GM18517 (cell line): ENCODE measurements around the gene GRK3.

Experiments
- ATAC-seq: cut with Tn5 transposase; IDR thresholded peaks from one replicate; pipeline ENCODE4 v1.9.1; 2021; ENCODE audit warnings: mild to moderate bottlenecking, moderate library complexity; ENCODE audit not compliant: unreplicated experiment

The GRK3 gene

DNA sequence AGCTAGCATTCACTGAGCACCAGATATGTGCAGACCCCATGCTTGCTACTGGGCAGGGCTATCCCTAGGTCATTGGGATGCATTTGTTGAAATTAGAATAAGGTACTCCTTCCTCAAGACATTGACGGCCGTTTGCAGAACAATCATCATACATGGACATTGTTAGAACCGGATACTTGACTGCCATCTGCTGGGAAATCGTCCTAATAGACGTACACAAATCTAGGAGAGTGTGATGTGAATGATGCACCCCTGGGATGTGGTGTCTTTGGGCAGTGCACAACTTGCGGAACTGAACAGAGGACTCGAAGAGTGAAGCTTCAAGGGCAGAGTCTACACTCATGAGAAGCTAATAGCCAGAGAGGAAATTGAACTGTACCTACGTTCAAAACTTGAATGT lies 213.4 kb downstream of the GRK3 start:
- no peak for ATAC-seq
